Mesendoderm (in vitro differentiated cells): ENCODE results near the gene SLC39A11.

Source experiments
- DNase-seq: peaks from one replicate; pipeline ENCODE4 v3.0.0; 2013
- H2AK5ac ChIP-seq: 2 replicates; pipeline ENCODE4 v1.6.1; 2013; ENCODE audit warnings: low read length, inconsistent platforms
- H2BK120ac ChIP-seq: 2 replicates; pipeline ENCODE4 v1.6.1; 2013; ENCODE audit warnings: low read depth, mild to moderate bottlenecking, low read length, moderate library complexity, mixed read lengths
- H2BK15ac ChIP-seq: replicated peaks from 2 replicates; pipeline ENCODE4 v1.6.1; 2013; ENCODE audit warnings: low read depth, mild to moderate bottlenecking, moderate library complexity
- H2BK5ac ChIP-seq: 2 replicates; pipeline ENCODE4 v1.6.1; 2013; ENCODE audit warnings: low read length, inconsistent platforms
- H3K18ac ChIP-seq: 2 replicates; pipeline ENCODE4 v1.6.1; 2013; ENCODE audit warnings: mild to moderate bottlenecking, low read length, mixed read lengths
- H3K23ac ChIP-seq: one replicate; pipeline ENCODE4 v1.6.1; 2013; ENCODE audit warnings: low read length
- H3K27ac ChIP-seq: 2 replicates; pipeline ENCODE4 v1.5.1; 2013; ENCODE audit warnings: low read depth, mild to moderate bottlenecking, inconsistent platforms, low read length, moderate library complexity
- H3K27me3 ChIP-seq: 2 replicates; pipeline ENCODE4 v1.6.1; 2013; ENCODE audit warnings: low read length, control low read depth, mild to moderate bottlenecking, inconsistent platforms; ENCODE audit not compliant: insufficient read depth, poor library complexity
- H3K36me3 ChIP-seq: 2 replicates; pipeline ENCODE4 v1.6.1; 2013; ENCODE audit warnings: low read length, inconsistent platforms; ENCODE audit not compliant: control insufficient read depth, insufficient read depth
- H3K4ac ChIP-seq: one replicate; pipeline ENCODE4 v1.6.1; 2013; ENCODE audit warnings: low read depth, mild to moderate bottlenecking, low read length, moderate library complexity
- H3K4me1 ChIP-seq: 2 replicates; pipeline ENCODE4 v1.6.1; 2013; ENCODE audit warnings: low read depth, low read length, inconsistent platforms; ENCODE audit not compliant: control insufficient read depth
- H3K4me2 ChIP-seq: 2 replicates; pipeline ENCODE4 v1.6.1; 2013; ENCODE audit warnings: low read length
- H3K4me3 ChIP-seq: 2 replicates; pipeline ENCODE4 v1.5.1; 2013; ENCODE audit warnings: mild to moderate bottlenecking, low read length
- H3K56ac ChIP-seq: one replicate; pipeline ENCODE4 v1.6.1; 2013; ENCODE audit warnings: low read length
- H3K79me1 ChIP-seq: 2 replicates; pipeline ENCODE4 v1.6.1; 2013; ENCODE audit warnings: low read length, inconsistent platforms
- H3K79me2 ChIP-seq: 2 replicates; pipeline ENCODE4 v1.6.1; 2013; ENCODE audit warnings: mild to moderate bottlenecking, low read length; ENCODE audit not compliant: control insufficient read depth, insufficient read depth
- H3K9ac ChIP-seq: 2 replicates; pipeline ENCODE4 v1.6.1; 2013; ENCODE audit warnings: low read length, inconsistent platforms
- H4K5ac ChIP-seq: one replicate; pipeline ENCODE4 v1.6.1; 2013; ENCODE audit warnings: low read length
- H4K8ac ChIP-seq: one replicate; pipeline ENCODE4 v1.6.1; 2013; ENCODE audit warnings: low read depth, mild to moderate bottlenecking, control low read depth, low read length, moderate library complexity
- WGBS: extraction: QIAGEN DNeasy Blood & Tissue Kit; methylation state at CpG from one replicate; pipeline ENCODE4 v1.1.7; 2013; ENCODE audit warnings: low lambda C conversion rate, missing lambda C conversion rate; ENCODE audit not compliant: insufficient coverage; ENCODE audit errors: extremely low coverage; 5-methylcytosine and 5-hydroxymethylcytosine counted together

Gene SLC39A11

GRCh38 chr17:72602517-72603419 lies 489.7 kb downstream of the SLC39A11 start:
- Histone ChIP-seq H3K23ac (no peak overlapping the region), H2BK15ac (no peak overlapping the region), H3K4me3 (no peak overlapping the region), H3K4me2 (no peak overlapping the region), H3K4ac (no peak overlapping the region), H3K56ac (peak overlapping the region; percentile 5), H3K9ac (no peak overlapping the region), H3K36me3 (no peaks in the 10 kb centered on the region), H3K79me1 (no peaks in the 10 kb centered on the region), H3K18ac (no peak overlapping the region), H2BK120ac (no peak overlapping the region), H3K27me3 (no peaks in the 10 kb centered on the region), H3K27ac (no peak overlapping the region), H4K5ac (no peak overlapping the region), H4K8ac (no peak overlapping the region), H3K4me1 (peaks cover 5% of the 10 kb centered on the region), H2AK5ac (no peak overlapping the region), H2BK5ac (no peak overlapping the region), H3K79me2 (no peaks in the 10 kb centered on the region)
- DNase-seq: peak; percentile 82
- no CpG with 5 or more reads among the region's 12 CpGs for WGBS

- no CpG with 5 or more reads among the region's 4 CpGs for WGBS
- Histone ChIP-seq H2AK5ac (no peak overlapping the region), H3K4me2 (no peak overlapping the region)
These were observed 491.6 kb downstream of the SLC39A11 start for GRCh38 chr17:72600934-72601333.

GRCh38 chr17:72599891-72600290 lies 492.6 kb downstream of the SLC39A11 start:
- Histone ChIP-seq H3K27ac (no peak overlapping the region), H3K56ac (no peak overlapping the region), H3K36me3 (no peaks in the 10 kb centered on the region), H3K18ac (no peak overlapping the region), H2AK5ac (no peak overlapping the region), H2BK120ac (no peak overlapping the region), H3K4me2 (no peak overlapping the region), H2BK5ac (no peak overlapping the region), H2BK15ac (no peak overlapping the region), H3K9ac (no peak overlapping the region), H3K4me1 (peaks cover 5% of the 10 kb centered on the region), H3K79me2 (no peaks in the 10 kb centered on the region), H3K79me1 (no peaks in the 10 kb centered on the region), H3K4ac (no peak overlapping the region), H4K5ac (no peak overlapping the region), H3K23ac (no peak overlapping the region), H3K27me3 (no peaks in the 10 kb centered on the region), H4K8ac (no peak overlapping the region), H3K4me3 (no peak overlapping the region)
- no CpG with 5 or more reads among the region's 4 CpGs for WGBS
- no peak for DNase-seq

More at GRCh38 chr17:72600934-72601333, 491.6 kb downstream of the SLC39A11 start:
- H3K4ac ChIP-seq: no peak overlapping the region
- H3K9ac ChIP-seq: no peak overlapping the region
- no peak overlapping the region for H3K23ac ChIP-seq
- H3K4me3 ChIP-seq: no peak overlapping the region
- no peak overlapping the region for H3K18ac ChIP-seq
- no peaks in the 10 kb centered on the region for H3K36me3 ChIP-seq
- no peak overlapping the region for H2BK15ac ChIP-seq
- H2BK120ac ChIP-seq: no peak overlapping the region
- H3K4me1 ChIP-seq: peaks cover 5% of the 10 kb centered on the region
- H3K79me2 ChIP-seq: no peaks in the 10 kb centered on the region
- H2BK5ac ChIP-seq: no peak overlapping the region
- H4K8ac ChIP-seq: no peak overlapping the region
- no peaks in the 10 kb centered on the region for H3K27me3 ChIP-seq
- no peak overlapping the region for H3K56ac ChIP-seq
- no peak overlapping the region for H4K5ac ChIP-seq
- no peak for DNase-seq
- H3K79me1 ChIP-seq: no peaks in the 10 kb centered on the region
- no peak overlapping the region for H3K27ac ChIP-seq

GRCh38 chr17:72598695-72599094 lies 493.8 kb downstream of the SLC39A11 start:
- no peaks in the 10 kb centered on the region for H3K27me3 ChIP-seq
- DNase-seq: no peak
- no peak overlapping the region for H3K4me2 ChIP-seq
- H3K4ac ChIP-seq: no peak overlapping the region
- H2BK5ac ChIP-seq: no peak overlapping the region
- peaks cover 5% of the 10 kb centered on the region for H3K4me1 ChIP-seq
- no peak overlapping the region for H3K23ac ChIP-seq
- no peak overlapping the region for H3K56ac ChIP-seq
- no peak overlapping the region for H4K5ac ChIP-seq
- no peak overlapping the region for H2AK5ac ChIP-seq
- H3K36me3 ChIP-seq: no peaks in the 10 kb centered on the region
- no CpG with 5 or more reads among the region's 6 CpGs for WGBS
- H3K27ac ChIP-seq: no peak overlapping the region
- H3K9ac ChIP-seq: no peak overlapping the region
- no peak overlapping the region for H2BK120ac ChIP-seq
- H3K18ac ChIP-seq: no peak overlapping the region
- H3K79me1 ChIP-seq: no peaks in the 10 kb centered on the region
- no peaks in the 10 kb centered on the region for H3K79me2 ChIP-seq
- no peak overlapping the region for H3K4me3 ChIP-seq
- no peak overlapping the region for H4K8ac ChIP-seq
- no peak overlapping the region for H2BK15ac ChIP-seq

GRCh38 chr17:72597354-72598087 lies 495.0 kb downstream of the SLC39A11 start:
- Histone ChIP-seq H3K4ac (no peak overlapping the region), H3K18ac (no peak overlapping the region), H3K56ac (no peak overlapping the region), H3K23ac (no peak overlapping the region), H3K27ac (no peak overlapping the region), H3K36me3 (no peaks in the 10 kb centered on the region), H2BK120ac (no peak overlapping the region), H4K5ac (no peak overlapping the region), H4K8ac (no peak overlapping the region), H3K27me3 (no peaks in the 10 kb centered on the region), H3K79me1 (no peaks in the 10 kb centered on the region), H3K4me2 (no peak overlapping the region), H2AK5ac (no peak overlapping the region), H3K9ac (no peak overlapping the region), H3K4me3 (no peak overlapping the region), H2BK15ac (no peak overlapping the region), H2BK5ac (no peak overlapping the region), H3K4me1 (no peaks in the 10 kb centered on the region), H3K79me2 (no peaks in the 10 kb centered on the region)
- no CpG with 5 or more reads among the region's 9 CpGs for WGBS
- no peak for DNase-seq
